ENCODE data around the gene TPO. TPM values are rescaled to one million over a fixed set of nuclear protein-coding genes. Genes with fewer than 3 reads are reported as not detected.

TPO gene
- total RNA-seq, 1 experiment from 2014 or later: not detected

GRCh38 chr2:1541819-1542475 lies 128.7 kb downstream of the TPO start:
- DNase-seq (ENCODE audit: low read depth, low spot score) (no peak), ATAC-seq (no peak)
- BruUV-seq (replicated peaks): no TSS peak
- Histone ChIP-seq H3K4me3 (ENCODE audit: low read depth in 2 of 2, low read length in 2 of 2) (no peak overlapping the region), H3K36me3 (ENCODE audit: control insufficient read depth, insufficient read depth, low read length) (no peaks in the 10 kb centered on the region), H3K27ac (ENCODE audit: low read length) (no peak overlapping the region), H3K27me3 (ENCODE audit: control insufficient read depth, insufficient read depth, low read length) (no peaks in the 10 kb centered on the region), H3K4me1 (ENCODE audit: control insufficient read depth, insufficient read depth, low read length) (peaks cover 10% of the 10 kb centered on the region), H3K9me3 (ENCODE audit: control insufficient read depth, insufficient read depth, low read depth, low read length) (no peaks in the 10 kb centered on the region)
- POLR2A ChIA-PET: no interaction called here
- CTCF ChIA-PET: no interaction called here
- intact Hi-C loops (cut with micrococcal nuclease; ENCODE audit: unreplicated experiment): loop anchor here (5.0 kb wide), 1 partner anchor 690 kb away; no protein-coding TSS in a partner anchor
- in situ Hi-C loops (cut with HindIII; ENCODE audit: low pct_unique_long_range_greater_than_20kb, low sequenced_read_pairs): no loop called here
- TF ChIP-seq CTCF (IDR thresholded peaks at IDR 0.05) (no peak), TCF7L2 (IDR thresholded peaks at IDR 0.05; ENCODE audit: low read depth, low read length) (no peak), POLR2AphosphoS5 (IDR thresholded peaks at IDR 0.05; ENCODE audit: low read depth, low read length) (no peak), SIN3A (IDR thresholded peaks at IDR 0.05; ENCODE audit: borderline replicate concordance, insufficient read depth, low read depth, low read length) (no peak)
- TF ChIP-seq, protein P1, sequence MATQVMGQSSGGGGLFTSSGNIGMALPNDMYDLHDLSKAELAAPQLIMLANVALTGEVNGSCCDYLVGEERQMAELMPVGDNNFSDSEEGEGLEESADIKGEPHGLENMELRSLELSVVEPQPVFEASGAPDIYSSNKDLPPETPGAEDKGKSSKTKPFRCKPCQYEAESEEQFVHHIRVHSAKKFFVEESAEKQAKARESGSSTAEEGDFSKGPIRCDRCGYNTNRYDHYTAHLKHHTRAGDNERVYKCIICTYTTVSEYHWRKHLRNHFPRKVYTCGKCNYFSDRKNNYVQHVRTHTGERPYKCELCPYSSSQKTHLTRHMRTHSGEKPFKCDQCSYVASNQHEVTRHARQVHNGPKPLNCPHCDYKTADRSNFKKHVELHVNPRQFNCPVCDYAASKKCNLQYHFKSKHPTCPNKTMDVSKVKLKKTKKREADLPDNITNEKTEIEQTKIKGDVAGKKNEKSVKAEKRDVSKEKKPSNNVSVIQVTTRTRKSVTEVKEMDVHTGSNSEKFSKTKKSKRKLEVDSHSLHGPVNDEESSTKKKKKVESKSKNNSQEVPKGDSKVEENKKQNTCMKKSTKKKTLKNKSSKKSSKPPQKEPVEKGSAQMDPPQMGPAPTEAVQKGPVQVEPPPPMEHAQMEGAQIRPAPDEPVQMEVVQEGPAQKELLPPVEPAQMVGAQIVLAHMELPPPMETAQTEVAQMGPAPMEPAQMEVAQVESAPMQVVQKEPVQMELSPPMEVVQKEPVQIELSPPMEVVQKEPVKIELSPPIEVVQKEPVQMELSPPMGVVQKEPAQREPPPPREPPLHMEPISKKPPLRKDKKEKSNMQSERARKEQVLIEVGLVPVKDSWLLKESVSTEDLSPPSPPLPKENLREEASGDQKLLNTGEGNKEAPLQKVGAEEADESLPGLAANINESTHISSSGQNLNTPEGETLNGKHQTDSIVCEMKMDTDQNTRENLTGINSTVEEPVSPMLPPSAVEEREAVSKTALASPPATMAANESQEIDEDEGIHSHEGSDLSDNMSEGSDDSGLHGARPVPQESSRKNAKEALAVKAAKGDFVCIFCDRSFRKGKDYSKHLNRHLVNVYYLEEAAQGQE (IDR thresholded peaks at IDR 0.05; ENCODE audit: insufficient read depth in 1 of 2, low read depth in 2 of 2, low read length in 1 of 2): no peak

DNA sequence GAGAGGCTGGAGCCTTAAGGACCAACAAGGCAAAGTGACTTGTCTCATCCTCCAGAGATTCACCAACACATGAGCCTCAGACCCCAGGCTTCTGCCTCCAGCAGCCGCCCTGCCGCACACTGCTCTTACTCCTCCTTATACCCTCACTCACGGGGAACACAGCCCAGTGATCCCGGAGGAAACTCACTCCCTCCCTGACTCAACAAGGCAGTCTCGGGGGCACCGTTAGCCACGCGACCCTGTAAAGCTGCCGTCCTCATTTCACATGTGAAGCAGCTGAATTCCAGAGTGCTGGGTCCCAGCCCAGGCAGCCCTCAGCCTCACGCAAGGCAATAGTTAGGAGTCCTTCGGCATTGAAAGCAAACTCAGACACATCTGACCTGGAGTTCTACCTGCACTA lies 129.7 kb downstream of the TPO start:
- no peak overlapping the region for H3K27ac ChIP-seq (ENCODE audit: low read length)
- no peaks in the 10 kb centered on the region for H3K36me3 ChIP-seq (ENCODE audit: control insufficient read depth, insufficient read depth, low read length)
- ChIA-PET POLR2A (no interaction called here), CTCF (no interaction called here)
- H3K4me3 ChIP-seq (ENCODE audit: low read depth in 2 of 2, low read length in 2 of 2): no peak overlapping the region
- no peak for DNase-seq (ENCODE audit: low read depth, low spot score)
- ATAC-seq: no peak
- BruUV-seq (replicated peaks): no TSS peak
- intact Hi-C loops (cut with micrococcal nuclease; ENCODE audit: unreplicated experiment): loop anchor here (5.0 kb wide), 1 partner anchor 691 kb away; no protein-coding TSS in a partner anchor
- no peak for TF ChIP-seq TCF7L2 (IDR thresholded peaks at IDR 0.05; ENCODE audit: low read depth, low read length)
- TF ChIP-seq, protein P1 (IDR thresholded peaks at IDR 0.05; ENCODE audit: insufficient read depth in 1 of 2, low read depth in 2 of 2, low read length in 1 of 2): no peak
- TF ChIP-seq CTCF (IDR thresholded peaks at IDR 0.05): no peak
- TF ChIP-seq POLR2AphosphoS5 (IDR thresholded peaks at IDR 0.05; ENCODE audit: low read depth, low read length): no peak
- TF ChIP-seq SIN3A (IDR thresholded peaks at IDR 0.05; ENCODE audit: borderline replicate concordance, insufficient read depth, low read depth, low read length): no peak
- in situ Hi-C loops (cut with HindIII; ENCODE audit: low pct_unique_long_range_greater_than_20kb, low sequenced_read_pairs): no loop called here
- peaks cover 10% of the 10 kb centered on the region for H3K4me1 ChIP-seq (ENCODE audit: control insufficient read depth, insufficient read depth, low read length)
- no peaks in the 10 kb centered on the region for H3K9me3 ChIP-seq (ENCODE audit: control insufficient read depth, insufficient read depth, low read depth, low read length)
- H3K27me3 ChIP-seq (ENCODE audit: control insufficient read depth, insufficient read depth, low read length): no peaks in the 10 kb centered on the region

All from Panc1 (cell line).